ENCODE data around the gene LTA4H. TPM values are rescaled to one million over a fixed set of nuclear protein-coding genes. Genes with fewer than 3 reads are reported as not detected.

The LTA4H gene
- total and polyA plus RNA-seq, 12 donors: 25.2 to 50.6 (median 39.1) TPM

GRCh38 chr12:96015672-96016071 is 19.7 kb downstream of the LTA4H start:
- intact Hi-C loops (cut with DNase I): no loop called here
- no peaks in the 10 kb centered on the region for H3K27me3 ChIP-seq
- H3K4me1 ChIP-seq: peaks cover 0 to 10% (median 4%) of the 10 kb centered on the region in 9 donors
- H3K27ac ChIP-seq: no peak overlapping the region
- peaks cover 0 to 99% (median 64%) of the 10 kb centered on the region in 9 donors for H3K36me3 ChIP-seq
- ATAC-seq: peak in 6 of 8 donors; percentile 48 to 76 (median 66)
- peak in 8 of 9 donors; percentile 14 to 64 (median 50) for TF ChIP-seq CTCF (IDR thresholded peaks at IDR 0.05)
- DNase-seq: peak in 1 of 2 donors; percentile 22
- H3K9me3 ChIP-seq: no peaks in the 10 kb centered on the region
- no peak overlapping the region for H3K4me3 ChIP-seq
- WGBS, 2 donors: 75 to 78% methylated on average over 5 of the region's 5 CpGs

- H3K27ac ChIP-seq: no peak overlapping the region
- H3K27me3 ChIP-seq: no peaks in the 10 kb centered on the region
- TF ChIP-seq CTCF (IDR thresholded peaks at IDR 0.05): no peak
- intact Hi-C loops (cut with DNase I): no loop called here
- DNase-seq (no peak), ATAC-seq (peak in 2 of 8 donors; percentile 42 to 44)
- H3K4me1 ChIP-seq: peaks cover 0 to 10% (median 3%) of the 10 kb centered on the region in 9 donors
- no peaks in the 10 kb centered on the region for H3K9me3 ChIP-seq
- H3K4me3 ChIP-seq: no peak overlapping the region
- H3K36me3 ChIP-seq: peaks cover 0 to 99% (median 62%) of the 10 kb centered on the region in 9 donors
- WGBS, 2 donors: 87% methylated on average over 3 of the region's 3 CpGs
Observed at GRCh38 chr12:96014943-96015599, 20.3 kb downstream of the LTA4H start.

- peaks cover 0 to 100% (median 53%) of the 10 kb centered on the region in 9 donors for H3K36me3 ChIP-seq
- 65 to 74% methylated on average over 1 of the region's 1 CpG for WGBS, 2 donors
Observed at GRCh38 chr12:96007729-96008128, 27.7 kb downstream of the LTA4H start.

GRCh38 chr12:96006727-96007126 is 28.7 kb downstream of the LTA4H start:
- H3K4me1 ChIP-seq: no peaks in the 10 kb centered on the region
- no peak overlapping the region for H3K4me3 ChIP-seq
- intact Hi-C loops (cut with DNase I): no loop called here
- WGBS, 2 donors: 93 to 100% methylated on average over 1 of the region's 1 CpG
- ATAC-seq (no peak), DNase-seq (no peak)
- no peaks in the 10 kb centered on the region for H3K27me3 ChIP-seq
- no peak overlapping the region for H3K27ac ChIP-seq
- no peaks in the 10 kb centered on the region for H3K9me3 ChIP-seq
- H3K36me3 ChIP-seq: peaks cover 0 to 100% (median 52%) of the 10 kb centered on the region in 9 donors
- no peak for TF ChIP-seq CTCF (IDR thresholded peaks at IDR 0.05)

More at GRCh38 chr12:96007729-96008128, 27.7 kb downstream of the LTA4H start:
- no peaks in the 10 kb centered on the region for H3K27me3 ChIP-seq
- ATAC-seq (no peak), DNase-seq (no peak)
- no peak overlapping the region for H3K27ac ChIP-seq
- H3K4me1 ChIP-seq: no peaks in the 10 kb centered on the region
- intact Hi-C loops (cut with DNase I): no loop called here
- H3K9me3 ChIP-seq: no peaks in the 10 kb centered on the region
- H3K4me3 ChIP-seq: no peak overlapping the region
- TF ChIP-seq CTCF (IDR thresholded peaks at IDR 0.05): no peak

Measured in heart right ventricle (tissue), 16 donors.